Stimulated activated CD4-positive, alpha-beta T cell treated with anti-CD3 and anti-CD28 coated beads, Interleukin-4, amount 100 ng/mL, for 48 hours (primary cell): ENCODE data around the gene PPM1J.
"Not testable (repeated sequence)": the region's sequence is repeated elsewhere in the genome, so short reads cannot be mapped to it uniquely, and the experiment has no call there.

Source experiments
- DNase-seq, 2 donors: peaks; one replicate each; pipeline ENCODE4 v3.0.0-alpha.2; 2020; ENCODE audit warnings: low read depth in 2 of 2

Gene PPM1J

GRCh38 chr1:112721966-112722524 is 6.9 kb upstream of the PPM1J start:
- no peak for DNase-seq

DNA sequence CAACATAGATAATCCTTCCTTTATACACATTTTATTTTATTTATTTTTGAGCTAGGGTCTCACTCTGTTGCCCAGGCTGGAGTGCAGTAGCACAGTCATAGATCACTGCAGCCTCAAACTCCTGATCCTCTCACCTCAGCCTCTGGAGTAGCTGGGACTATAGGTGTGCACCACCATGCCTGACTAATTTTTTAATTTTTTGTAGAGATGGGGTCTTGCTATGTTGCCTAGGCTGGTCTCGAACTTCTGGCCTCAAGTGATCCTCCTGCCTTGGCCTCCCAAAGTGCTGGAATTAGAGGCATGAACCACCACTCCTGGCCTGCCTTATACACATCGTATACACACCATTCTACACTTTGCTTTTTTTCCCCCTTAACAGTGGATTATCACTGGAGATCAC is 6.2 kb upstream of the PPM1J start:
- not testable (repeated sequence) for DNase-seq

DNA sequence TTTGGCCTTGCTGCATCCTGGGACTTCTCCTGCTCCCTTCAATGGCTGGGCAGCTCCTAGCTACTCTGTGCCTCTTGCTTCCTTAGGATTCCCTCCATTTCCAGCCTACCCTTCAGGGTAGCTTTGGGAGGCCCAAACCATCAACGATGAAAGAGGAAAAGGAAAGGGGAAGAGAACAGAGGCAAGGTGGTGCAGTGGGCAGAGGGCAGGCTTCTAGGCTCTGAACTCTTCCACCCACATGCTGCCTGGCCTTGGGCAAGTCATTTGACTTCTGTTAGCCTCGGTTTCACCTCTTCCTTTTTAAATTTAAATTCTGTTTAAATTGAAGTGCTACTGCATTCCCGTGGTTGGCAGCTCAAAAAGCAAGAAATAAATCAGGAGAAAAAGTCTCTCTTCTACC is 5.7 kb upstream of the PPM1J start:
- no peak for DNase-seq

GRCh38 chr1:112719706-112720105 is 4.6 kb upstream of the PPM1J start:
- no peak for DNase-seq

DNA sequence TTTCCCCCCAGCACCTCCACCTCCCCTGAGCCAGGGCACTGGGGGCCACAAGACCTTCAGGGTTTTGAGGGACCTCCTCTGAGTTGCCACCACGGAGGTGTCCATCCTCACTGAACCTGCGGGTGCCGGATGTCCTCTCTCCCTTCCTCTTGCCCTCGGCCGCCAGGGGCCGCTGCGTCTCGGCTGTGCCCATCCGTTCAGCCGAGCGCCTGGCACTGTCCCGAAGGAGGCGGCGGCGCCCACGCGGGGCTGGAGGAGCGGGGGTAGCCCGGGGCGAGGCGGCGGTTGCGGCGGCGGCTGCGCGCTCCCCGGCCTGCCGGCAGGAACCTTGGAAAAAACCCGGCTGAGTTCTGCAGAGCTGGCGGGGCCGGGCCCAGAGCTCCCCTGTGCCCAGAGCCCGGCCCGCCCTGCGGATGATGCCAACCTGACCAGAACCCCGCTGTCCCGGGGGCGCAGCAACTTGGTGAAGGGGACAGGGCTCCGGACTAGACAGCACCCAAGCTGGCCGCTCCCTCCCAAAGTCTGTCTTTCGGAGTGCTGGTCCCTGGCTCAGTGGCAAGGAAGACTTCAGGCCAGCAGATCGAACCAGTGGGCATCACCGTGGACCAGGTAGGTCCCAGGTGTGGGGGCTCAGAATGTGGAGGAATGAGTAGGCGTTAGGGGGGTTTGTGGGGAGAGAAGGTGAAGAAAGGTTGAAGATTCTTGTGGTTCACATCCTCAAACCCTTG is 3.7 kb upstream of the PPM1J start:
- peak; percentile 74 to 75 for DNase-seq

GRCh38 chr1:112717263-112717873 is 2.2 kb upstream of the PPM1J start:
- no peak for DNase-seq

- peak; percentile 69 to 73 for DNase-seq
Measured at GRCh38 chr1:112716133-112716720, 1.1 kb upstream of the PPM1J start.

DNA sequence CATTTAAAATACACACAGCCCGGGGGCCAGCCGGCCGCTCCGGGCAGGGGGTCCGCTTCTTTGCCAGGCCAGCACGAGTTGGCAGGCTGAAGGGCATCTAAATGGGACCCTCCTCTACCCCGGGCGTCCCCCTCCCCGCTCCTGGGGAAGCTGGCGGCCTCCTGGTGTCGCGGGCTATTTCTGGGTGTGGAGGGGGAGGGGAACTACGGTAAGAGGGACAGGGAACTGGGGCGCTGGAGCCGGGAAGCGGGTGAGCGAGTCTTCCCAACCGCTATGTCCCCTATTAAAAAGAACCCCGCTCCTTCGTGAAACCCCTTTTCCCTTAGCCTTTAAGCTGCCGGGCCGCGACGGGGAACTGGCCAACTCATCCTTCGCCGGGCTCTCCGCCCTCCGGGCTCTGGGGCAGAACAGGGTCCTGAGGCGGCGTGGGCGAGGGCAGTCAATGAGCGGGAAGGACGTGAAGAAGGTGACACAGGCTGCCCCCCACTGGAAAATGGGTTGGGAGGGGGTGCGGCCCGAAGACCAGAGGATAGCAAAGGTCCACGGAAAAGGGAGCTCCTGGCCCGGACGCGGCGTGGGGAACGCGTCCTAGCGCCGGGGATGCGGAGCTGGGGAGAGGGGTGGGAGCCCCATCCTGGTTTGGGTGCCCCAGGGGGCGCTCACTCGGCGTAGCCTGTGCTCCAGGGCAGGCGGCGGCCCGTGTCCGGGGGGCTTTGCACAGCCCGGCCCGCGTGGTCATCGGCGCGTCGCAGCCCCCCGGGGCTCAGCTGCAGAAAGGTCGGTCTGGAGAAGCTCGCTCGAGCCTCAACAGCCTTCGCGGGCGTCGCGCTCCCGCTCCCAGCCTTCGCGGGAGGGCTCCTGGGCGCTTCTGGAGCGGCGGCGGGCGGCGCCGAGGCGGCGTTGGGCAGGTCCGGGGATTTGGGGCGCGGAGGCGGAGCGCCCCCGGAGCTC is 544 bp downstream of the PPM1J start:
- DNase-seq: no peak

DNA sequence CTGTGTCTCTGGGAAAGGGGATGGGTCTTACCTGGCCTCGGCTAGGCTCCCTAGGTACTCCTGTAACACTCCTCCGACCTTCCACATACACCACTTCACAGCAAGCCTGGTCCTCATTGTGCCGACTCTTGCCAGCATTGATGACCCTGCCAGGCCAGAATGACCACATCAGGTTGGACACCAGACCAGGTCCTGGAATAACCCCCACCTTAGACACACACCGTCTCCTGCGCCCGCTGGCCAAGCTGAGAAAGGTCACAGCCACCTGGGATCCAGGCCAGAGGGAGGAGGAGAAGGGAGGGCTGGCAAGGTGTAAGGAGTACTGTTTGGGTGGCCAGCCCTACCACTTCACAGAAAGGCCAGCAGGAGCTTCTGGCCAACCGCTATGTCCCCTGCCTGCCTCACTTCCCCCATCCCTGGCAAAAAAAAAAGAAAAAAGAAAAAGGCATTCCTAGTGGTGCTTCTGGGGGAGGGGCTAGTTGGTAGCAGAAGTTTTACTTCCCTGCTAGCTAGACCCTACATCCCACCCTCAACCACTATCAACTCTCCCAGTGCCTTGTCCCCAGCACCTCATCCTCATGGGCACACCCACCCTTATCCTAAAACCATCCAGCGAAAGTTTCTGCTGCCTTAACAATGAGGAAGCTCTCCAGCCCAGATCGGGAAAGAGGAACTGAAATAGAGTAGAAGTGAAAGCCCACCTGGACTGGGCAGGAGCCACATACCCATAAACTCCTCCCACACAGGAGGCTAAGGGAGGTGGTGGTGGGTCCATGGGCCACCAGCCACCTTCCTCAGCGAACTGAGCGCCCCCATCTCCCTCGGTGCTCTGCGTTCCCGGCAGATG is 1.4 kb downstream of the PPM1J start:
- DNase-seq: no peak

- DNase-seq: no peak
Measured at GRCh38 chr1:112712701-112713128, 2.4 kb downstream of the PPM1J start.

DNA sequence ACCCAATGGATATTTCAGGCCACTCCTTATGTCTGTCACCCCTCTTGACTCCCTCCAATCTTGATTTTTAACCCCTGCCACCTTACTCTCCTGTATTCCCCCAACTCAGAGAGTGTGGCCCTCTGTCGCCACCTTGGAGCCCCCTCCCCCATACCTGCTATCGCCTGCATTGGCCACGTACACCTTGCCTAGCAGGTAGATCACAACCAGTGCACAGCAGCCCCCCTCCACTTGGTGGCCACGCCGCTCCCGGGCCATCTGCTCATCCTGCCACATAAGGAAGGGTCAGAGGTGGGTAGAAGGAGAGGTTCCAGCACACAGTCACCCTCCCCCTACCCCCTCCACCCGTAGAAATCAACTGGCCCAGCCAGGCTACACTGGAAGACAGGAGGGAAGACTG is 2.9 kb downstream of the PPM1J start:
- DNase-seq: no peak

DNA sequence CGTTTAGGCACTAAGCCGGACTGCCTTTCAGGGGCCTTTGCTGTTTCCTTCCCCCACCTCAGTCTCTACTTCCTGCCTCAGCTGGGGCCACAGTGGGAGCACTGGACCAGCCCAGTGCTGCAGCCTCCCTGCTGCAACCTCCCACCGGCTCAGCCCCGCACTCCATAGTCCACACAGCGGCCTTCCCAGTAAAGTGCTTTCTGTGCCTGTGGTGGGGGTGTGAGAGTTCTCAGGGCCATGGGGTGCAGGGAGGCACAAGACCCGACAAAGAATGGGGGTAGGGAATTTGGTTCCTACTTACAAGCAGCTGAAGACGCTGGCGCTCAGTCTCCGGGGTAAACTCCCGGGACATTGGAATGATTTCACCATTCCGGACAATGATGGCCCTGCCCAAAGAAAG is 3.5 kb downstream of the PPM1J start:
- DNase-seq: no peak

DNA sequence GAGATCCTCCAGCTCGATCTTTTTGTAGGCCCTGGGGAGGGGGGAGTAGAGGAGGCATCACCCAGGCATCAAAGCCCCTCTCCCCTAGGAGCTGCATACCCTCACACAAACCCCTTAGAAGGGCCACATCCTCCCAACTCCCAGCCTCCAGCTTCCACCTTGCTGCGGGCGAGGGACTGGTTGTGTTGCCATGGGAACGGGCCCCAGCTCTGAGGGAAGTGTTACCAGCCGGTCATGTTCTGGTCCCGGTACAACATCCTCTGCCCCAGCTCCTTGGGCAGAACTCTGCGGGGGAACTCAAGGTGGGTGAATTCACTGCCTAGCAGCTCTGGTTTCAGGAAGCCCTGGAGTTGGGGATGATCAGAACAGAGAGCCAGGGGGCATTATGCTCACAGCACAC is 4.1 kb downstream of the PPM1J start:
- DNase-seq: no peak

- no peak for DNase-seq
Measured at GRCh38 chr1:112710586-112710985, 4.5 kb downstream of the PPM1J start.

- no peak for DNase-seq
Measured at GRCh38 chr1:112710159-112710558, 5.0 kb downstream of the PPM1J start.

DNA sequence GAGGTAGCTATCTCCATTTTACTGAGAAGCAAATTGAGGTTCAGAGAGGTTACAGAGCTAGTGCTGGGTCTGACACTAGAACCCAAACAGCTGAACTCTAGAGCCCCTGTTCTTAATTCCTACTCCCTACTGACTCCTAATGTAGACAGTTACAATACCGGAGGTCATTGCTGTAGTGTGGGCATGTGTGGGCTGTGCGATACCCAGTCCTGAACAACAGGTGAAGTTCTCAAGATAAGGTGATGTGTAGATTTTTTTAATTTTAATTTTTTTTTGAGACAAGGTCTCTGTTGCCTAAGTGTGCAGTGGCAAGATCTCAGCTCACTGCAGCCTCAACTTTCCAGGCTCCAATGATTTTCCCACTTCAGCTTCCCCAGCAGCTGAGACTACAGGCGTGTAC is 6.6 kb downstream of the PPM1J start:
- no peak for DNase-seq

GRCh38 chr1:112708002-112708448 is 7.1 kb downstream of the PPM1J start:
- DNase-seq: no peak

DNA sequence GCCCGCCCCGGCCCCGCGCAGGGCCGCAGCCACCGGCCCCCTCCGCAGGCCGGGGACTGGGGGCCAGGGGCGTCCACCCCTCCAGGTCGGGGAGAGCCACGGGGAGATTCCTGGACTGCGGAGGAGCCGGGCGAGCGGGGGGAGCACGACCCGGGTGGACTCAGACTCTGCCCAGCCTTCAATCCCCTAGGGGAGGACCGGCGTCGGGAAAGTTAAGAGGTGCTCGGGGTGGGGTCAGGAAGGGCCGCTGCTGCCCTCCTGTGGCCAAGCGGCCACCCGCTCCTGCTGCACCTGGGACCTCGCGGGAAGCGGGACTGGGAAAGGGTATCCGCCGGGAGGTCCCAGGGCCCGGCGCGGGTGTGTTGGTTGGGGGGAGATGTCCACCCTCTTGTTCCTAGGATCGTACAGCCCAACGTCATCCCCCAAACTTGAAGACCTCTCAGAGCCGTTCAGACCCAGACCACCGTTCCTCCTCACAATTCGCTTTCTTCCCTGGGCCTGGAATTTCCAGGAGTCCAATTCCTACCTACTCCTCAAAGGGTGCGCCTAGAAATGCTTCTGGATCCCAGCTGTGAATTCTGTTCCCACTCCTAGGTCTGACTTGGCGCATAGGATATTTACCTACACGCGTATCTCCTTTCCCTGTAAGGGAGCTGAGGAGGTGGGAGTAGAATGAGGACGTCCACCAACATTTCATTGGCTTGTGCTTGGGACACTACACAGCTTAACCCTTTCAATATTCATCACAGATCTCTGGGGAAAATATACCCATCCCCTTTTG is 7.7 kb downstream of the PPM1J start:
- peak; percentile 55 to 58 for DNase-seq

DNA sequence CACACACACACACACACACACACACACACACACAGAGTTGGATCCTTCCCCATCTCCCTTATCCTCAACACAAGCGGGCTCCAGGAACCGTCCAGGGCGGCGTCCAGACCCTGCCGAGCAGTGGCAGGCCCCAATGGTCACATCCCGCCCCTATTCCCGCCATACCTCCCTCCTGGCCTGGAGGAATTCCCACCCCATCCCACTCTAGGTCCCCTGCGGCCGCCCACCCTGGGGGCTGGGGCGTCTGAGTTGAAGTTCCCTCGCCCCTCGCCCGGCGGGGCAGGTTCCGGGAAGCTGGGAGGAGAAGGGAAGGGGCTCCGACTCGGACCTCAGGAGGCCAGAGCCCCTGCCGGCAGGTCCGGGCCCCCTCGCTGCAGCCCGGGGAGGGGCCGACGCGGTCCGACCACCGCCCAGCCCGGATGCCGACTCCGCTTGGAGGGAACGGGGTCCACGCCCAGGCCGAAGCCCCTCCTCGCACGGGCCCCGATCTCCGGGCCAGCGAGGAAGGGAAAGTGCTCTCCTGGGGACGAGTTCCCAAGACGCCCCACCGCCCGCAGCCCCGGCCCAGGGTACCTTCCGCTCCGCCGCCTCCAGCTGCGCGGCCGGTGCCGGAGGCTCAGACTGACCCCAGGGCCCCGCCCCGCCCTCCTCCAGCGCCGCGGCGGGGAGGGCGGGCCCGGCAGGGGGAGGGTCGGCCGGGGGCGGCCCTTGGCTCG is 8.5 kb downstream of the PPM1J start, which contains the start of gene RHOC:
Gene RHOC, minus strand, starts transcription at position 623 of the 716 bp plus-strand sequence. CDS start 3,328 bp downstream, outside the sequence.
- DNase-seq: peak in 1 of 2 donors; percentile 36
